Sigmoid colon (tissue), 7 donors: Measurements from ENCODE around the gene MMP28. TPM values are rescaled to one million over a fixed set of nuclear protein-coding genes. Genes with fewer than 3 reads are reported as not detected.

Source experiments
- DNase-seq: peaks from one replicate; pipeline ENCODE4 v3.0.0-alpha.2; 2019
- H3K27ac ChIP-seq, 4 donors: fragments of 200-600 bp; sonication (generic); one replicate each; pipeline ENCODE4 v1.5.1; 2016 to 2019; ENCODE audit warnings: mild to moderate bottlenecking in 1 of 4
- H3K27me3 ChIP-seq, 3 donors: fragments of 200-600 bp; sonication (generic); one replicate each; pipeline ENCODE4 v1.5.1; 2019; ENCODE audit warnings: mild to moderate bottlenecking in 1 of 3
- H3K36me3 ChIP-seq, 4 donors: fragments of 200-600 bp; sonication (generic); one replicate each; pipeline ENCODE4 v1.5.1; 2016 to 2019
- H3K4me1 ChIP-seq, 4 donors: fragments of 200-600 bp; sonication (generic); one replicate each; pipeline ENCODE4 v1.5.1; 2017 to 2019
- H3K4me3 ChIP-seq, 4 donors: fragments of 200-600 bp; sonication (generic); one replicate each; pipeline ENCODE4 v1.5.1; 2017 to 2019; ENCODE audit warnings: mild to moderate bottlenecking in 2 of 4, moderate library complexity in 1 of 4
- H3K9me3 ChIP-seq, 4 donors: fragments of 200-600 bp in 3 of 4; sonication (generic) in 3 of 4; one replicate each; pipeline versions ENCODE4 v1.5.1 to v1.6.1; 2013 to 2019
- EP300 ChIP-seq, 4 donors: sonication (generic); formaldehyde crosslinking; IDR thresholded peaks; one replicate each; pipeline ENCODE4 v1.6.1; 2017; ENCODE audit warnings: antibody characterized with exemption in 4 of 4
- POLR2A ChIP-seq, 2 donors: fragments of 450-650 bp; IDR thresholded peaks; one replicate each; pipeline ENCODE4 v1.6.1; 2016; ENCODE audit warnings: antibody characterized with exemption in 2 of 2, mild to moderate bottlenecking in 2 of 2, moderate library complexity in 2 of 2
- POLR2AphosphoS5 ChIP-seq, 4 donors: sonication (generic); formaldehyde crosslinking; IDR thresholded peaks; one replicate each; pipeline ENCODE4 v1.6.1; 2017; ENCODE audit warnings: antibody characterized with exemption in 4 of 4
- WGBS, 2 donors: extraction: QIAGEN DNeasy Blood & Tissue Kit; methylation state at CpG; one replicate each; pipeline ENCODE4 v1.1.7; 2013; 5-methylcytosine and 5-hydroxymethylcytosine counted together
- intact Hi-C: fragments of 100-400 bp; cut with DNase I; formaldehyde crosslinking; loops from one replicate; pipeline ENCODE4 v1.15.1; 2023
- polyA plus RNA-seq, 3 donors: library from polyadenylated mRNA; stranded (reverse); fragments of 200-250 nt; gene quantifications; one replicate each; pipeline ENCODE4 v1.2.3, GENCODE V29; 2013
- total RNA-seq, 4 donors: library from RNA; depleted of rRNA; stranded (reverse); fragments of >200 nt; gene quantifications; one replicate each; pipeline ENCODE4 v1.1.0, GENCODE V29; 2016
- TF ChIP-seq, protein P1 (sequence below), 4 experiments: fragments of 450-650 bp in 3 of 4; fragments of 200-600 bp in 1 of 4; IDR thresholded peaks; one replicate each; pipeline ENCODE4 v1.5.1; 2016 to 2019; ENCODE audit warnings: antibody characterized with exemption in 4 of 4, mild to moderate bottlenecking in 3 of 4, moderate library complexity in 2 of 4
- donor health status: healthy with polysubstance abuse.
- donor health status: Bipolar disorder and iron deficiency.
- donor health status: healthy.

The MMP28 gene
- total and polyA plus RNA-seq, 7 donors: 15.8 to 60.8 (median 30.3) TPM

DNA sequence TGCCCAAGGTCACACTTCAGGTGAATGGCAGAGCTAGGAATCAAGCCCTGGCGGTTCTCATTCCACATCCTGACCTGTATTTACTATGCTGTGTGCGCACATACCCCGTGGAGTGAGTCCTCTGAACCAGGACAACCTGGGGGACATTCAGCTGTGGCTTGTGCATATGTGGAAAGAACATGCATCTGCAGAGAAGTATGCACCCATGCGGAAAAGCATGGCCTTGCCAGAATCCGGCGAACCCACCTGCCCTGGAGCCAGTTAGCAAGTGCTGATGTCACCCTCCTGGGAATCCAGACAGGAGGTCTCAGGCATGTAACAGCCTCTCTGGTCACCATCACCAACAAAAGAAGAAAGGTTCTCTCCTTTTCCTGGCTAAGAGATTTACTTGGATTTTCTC lies 62.1 kb downstream of the MMP28 start:
- no peaks in the 10 kb centered on the region for H3K36me3 ChIP-seq
- WGBS, 2 donors: 89 to 92% methylated on average over 6 of the region's 6 CpGs
- DNase-seq: no peak
- peaks cover 0 to 20% (median 18%) of the 10 kb centered on the region in 4 donors for H3K4me1 ChIP-seq
- H3K27ac ChIP-seq: no peak overlapping the region
- no peaks in the 10 kb centered on the region for H3K9me3 ChIP-seq
- H3K4me3 ChIP-seq: no peak overlapping the region
- intact Hi-C loops: no loop called here
- H3K27me3 ChIP-seq: no peaks in the 10 kb centered on the region
- no peak for TF ChIP-seq EP300 (IDR thresholded peaks at IDR 0.05)
- TF ChIP-seq, protein P1, sequence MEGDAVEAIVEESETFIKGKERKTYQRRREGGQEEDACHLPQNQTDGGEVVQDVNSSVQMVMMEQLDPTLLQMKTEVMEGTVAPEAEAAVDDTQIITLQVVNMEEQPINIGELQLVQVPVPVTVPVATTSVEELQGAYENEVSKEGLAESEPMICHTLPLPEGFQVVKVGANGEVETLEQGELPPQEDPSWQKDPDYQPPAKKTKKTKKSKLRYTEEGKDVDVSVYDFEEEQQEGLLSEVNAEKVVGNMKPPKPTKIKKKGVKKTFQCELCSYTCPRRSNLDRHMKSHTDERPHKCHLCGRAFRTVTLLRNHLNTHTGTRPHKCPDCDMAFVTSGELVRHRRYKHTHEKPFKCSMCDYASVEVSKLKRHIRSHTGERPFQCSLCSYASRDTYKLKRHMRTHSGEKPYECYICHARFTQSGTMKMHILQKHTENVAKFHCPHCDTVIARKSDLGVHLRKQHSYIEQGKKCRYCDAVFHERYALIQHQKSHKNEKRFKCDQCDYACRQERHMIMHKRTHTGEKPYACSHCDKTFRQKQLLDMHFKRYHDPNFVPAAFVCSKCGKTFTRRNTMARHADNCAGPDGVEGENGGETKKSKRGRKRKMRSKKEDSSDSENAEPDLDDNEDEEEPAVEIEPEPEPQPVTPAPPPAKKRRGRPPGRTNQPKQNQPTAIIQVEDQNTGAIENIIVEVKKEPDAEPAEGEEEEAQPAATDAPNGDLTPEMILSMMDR (IDR thresholded peaks at IDR 0.05): no peak
- no peak for TF ChIP-seq POLR2A (IDR thresholded peaks at IDR 0.05)
- TF ChIP-seq POLR2AphosphoS5 (IDR thresholded peaks at IDR 0.05): no peak

GRCh38 chr17:35732806-35733136 lies 62.7 kb downstream of the MMP28 start:
- H3K9me3 ChIP-seq: no peaks in the 10 kb centered on the region
- no peak for DNase-seq
- TF ChIP-seq POLR2A (IDR thresholded peaks at IDR 0.05): no peak
- TF ChIP-seq, protein P1 (IDR thresholded peaks at IDR 0.05): no peak
- no peak for TF ChIP-seq EP300 (IDR thresholded peaks at IDR 0.05)
- TF ChIP-seq POLR2AphosphoS5 (IDR thresholded peaks at IDR 0.05): no peak
- H3K4me1 ChIP-seq: peaks cover 0 to 20% (median 18%) of the 10 kb centered on the region in 4 donors
- intact Hi-C loops: no loop called here
- no peak overlapping the region for H3K27ac ChIP-seq
- WGBS, 2 donors: 84 to 85% methylated on average over 1 of the region's 1 CpG
- H3K27me3 ChIP-seq: no peaks in the 10 kb centered on the region
- peak overlapping the region in 1 of 4 donors; percentile 89 for H3K4me3 ChIP-seq
- H3K36me3 ChIP-seq: no peaks in the 10 kb centered on the region

GRCh38 chr17:35731917-35732805 lies 63.3 kb downstream of the MMP28 start:
- Histone ChIP-seq H3K27me3 (no peaks in the 10 kb centered on the region), H3K4me3 (peak overlapping the region; percentile 45 to 89 (median 74)), H3K4me1 (peaks cover 0 to 22% (median 18%) of the 10 kb centered on the region in 4 donors), H3K36me3 (no peaks in the 10 kb centered on the region), H3K27ac (peak overlapping the region; percentile 31 to 62 (median 47)), H3K9me3 (no peaks in the 10 kb centered on the region)
- DNase-seq: no peak
- intact Hi-C loops: no loop called here
- 22 to 23% methylated on average over 42 to 47 of the region's 47 CpGs for WGBS, 2 donors
- TF ChIP-seq POLR2A (IDR thresholded peaks at IDR 0.05) (no peak), POLR2AphosphoS5 (IDR thresholded peaks at IDR 0.05) (no peak), EP300 (IDR thresholded peaks at IDR 0.05) (no peak)
- TF ChIP-seq, protein P1 (IDR thresholded peaks at IDR 0.05): no peak

DNA sequence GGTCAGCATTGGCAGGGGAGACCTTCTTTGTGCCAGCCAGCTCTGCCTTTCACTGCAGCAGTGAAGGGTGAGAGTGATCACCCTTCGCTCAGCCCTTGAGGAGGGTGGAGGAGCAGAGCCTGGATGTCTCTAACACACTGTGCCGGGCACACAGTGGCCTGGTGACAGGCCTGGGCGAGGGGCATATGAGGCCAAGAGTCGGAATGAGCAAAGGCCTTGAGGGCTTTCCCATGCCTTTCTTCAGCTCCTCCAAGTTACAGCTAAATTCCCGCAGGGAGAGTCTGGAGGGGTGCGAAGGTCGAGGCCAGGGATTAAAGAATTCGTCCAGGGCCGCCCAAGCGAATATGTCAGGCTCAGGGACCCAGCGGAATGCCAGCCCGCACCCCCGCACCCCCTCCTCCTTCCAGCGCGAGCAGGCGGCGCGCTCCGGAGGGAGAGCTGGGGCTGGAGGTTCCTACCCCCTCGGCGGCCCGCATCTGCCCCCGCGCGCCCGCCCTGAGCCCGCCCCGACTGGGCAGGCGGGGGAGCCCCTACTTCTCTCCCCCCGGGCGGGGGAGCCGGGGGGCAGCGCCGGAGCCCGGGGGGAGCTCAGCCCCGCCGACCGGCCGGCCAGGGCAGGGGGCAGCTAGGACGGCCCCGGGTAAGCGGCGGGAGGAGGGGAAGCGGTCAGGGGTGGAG lies 64.1 kb downstream of the MMP28 start, which contains the start of gene RASL10B:
RASL10B (plus strand) TSS at position 401 of the 678 bp plus-strand sequence. CDS start 3,546 bp downstream, outside the sequence.
- Histone ChIP-seq H3K36me3 (no peaks in the 10 kb centered on the region), H3K4me1 (peaks cover 0 to 29% (median 25%) of the 10 kb centered on the region in 4 donors), H3K27me3 (no peaks in the 10 kb centered on the region), H3K9me3 (no peaks in the 10 kb centered on the region), H3K4me3 (peak within 1 kb of the TSS; percentile 45 to 89 (median 74)), H3K27ac (peak within 1 kb of the TSS; percentile 31 to 62 (median 47))
- TF ChIP-seq POLR2A (IDR thresholded peaks at IDR 0.05): no peak
- 4 to 5% methylated on average over 44 of the region's 44 CpGs for WGBS, 2 donors
- DNase-seq: peak; percentile 80
- intact Hi-C loops: no loop called here

- TF ChIP-seq EP300 (IDR thresholded peaks at IDR 0.05): no peak
- TF ChIP-seq POLR2A (IDR thresholded peaks at IDR 0.05): no peak
- TF ChIP-seq POLR2AphosphoS5 (IDR thresholded peaks at IDR 0.05): no peak
- TF ChIP-seq, protein P1 (IDR thresholded peaks at IDR 0.05): no peak
- H3K36me3 ChIP-seq: peaks cover 0 to 5% (median under 1%) of the 10 kb centered on the region in 4 donors
- intact Hi-C loops: no loop called here
- H3K4me3 ChIP-seq: no peak overlapping the region
- H3K9me3 ChIP-seq: no peaks in the 10 kb centered on the region
- DNase-seq: no peak
- no peak overlapping the region for H3K27ac ChIP-seq
- H3K4me1 ChIP-seq: peaks cover 0 to 38% (median 34%) of the 10 kb centered on the region in 4 donors
- no peaks in the 10 kb centered on the region for H3K27me3 ChIP-seq
- 83 to 91% methylated on average over 10 of the region's 10 CpGs for WGBS, 2 donors
Measured at GRCh38 chr17:35730400-35731005, 64.9 kb downstream of the MMP28 start.
